H1 (cell line): ENCODE results near the gene PRR19. TPM values are rescaled to one million over a fixed set of nuclear protein-coding genes. Genes with fewer than 3 reads are reported as not detected.

ENCODE experiments used
- CTBP2 ChIP-seq: IDR thresholded peaks from 2 replicates; pipeline ENCODE4 v1.7.0; 2011; ENCODE audit warnings: borderline replicate concordance, mild to moderate bottlenecking, moderate library complexity, mixed read lengths, low read length; ENCODE audit not compliant: insufficient read depth, insufficient read length
- E2F6 ChIP-seq: IDR thresholded peaks from 2 replicates; pipeline ENCODE4 v1.6.1; 2012; ENCODE audit warnings: inconsistent platforms
- KDM5A ChIP-seq: fragments of 200-600 bp; IDR thresholded peaks from 2 replicates; pipeline ENCODE4 v1.7.1; 2012; ENCODE audit warnings: mild to moderate bottlenecking, low read length, inconsistent platforms, mixed read lengths
- POU5F1 ChIP-seq: IDR thresholded peaks from 2 replicates; pipeline ENCODE4 v1.6.1; 2011; ENCODE audit warnings: low read depth, mild to moderate bottlenecking, low read length, moderate library complexity
- SUZ12 ChIP-seq: fragments of 200-600 bp; sonication (generic); IDR thresholded peaks from 2 replicates; pipeline ENCODE4 v1.6.1; 2012; ENCODE audit warnings: mild to moderate bottlenecking, inconsistent platforms, low read length, moderate library complexity, mixed read lengths
- USF2 ChIP-seq: IDR thresholded peaks from 2 replicates; pipeline ENCODE4 v1.6.1; 2011; ENCODE audit warnings: low read length, improper control_type of control experiment
- YY1 ChIP-seq: IDR thresholded peaks from 2 replicates; pipeline ENCODE4 v1.6.1; 2011; ENCODE audit warnings: low read depth, mild to moderate bottlenecking, low read length
- polyA plus RNA-seq, 7 experiments: library from polyadenylated mRNA; depleted of rRNA in 3 of 7; stranded (reverse) in 5 of 7; unstranded in 2 of 7; fragments of >200 nt in 5 of 7; fragments of 200-250 nt in 2 of 7; gene quantifications; 1 replicate in 5 of 7; 2 replicates in 1 of 7; 4 replicates in 1 of 7; pipeline versions ENCODE4 v1.2.1 to v1.2.3, GENCODE V29; 2011 to 2013; ENCODE audit warnings: missing spikeins in 2 of 7, mixed read lengths in 2 of 7
- total RNA-seq: library from RNA; stranded (reverse); fragmentation: NEBNext Ultra II Directional; extraction: Animal tissue kit (Norgen Biotek cat#: 25700); gene quantifications from 2 replicates; pipeline ENCODE4 v1.2.1, GENCODE V29; 2021

Gene PRR19
- total and polyA plus RNA-seq, 2 of the 8 experiments (the other 6 are each of a cell fraction or from before 2014, with no cell fraction given), result 7.2 to 7.5 TPM

GRCh38 chr19:42344336-42344893 is 42.5 kb downstream of the PRR19 start (continued):
- TF ChIP-seq YY1 (no peak), SUZ12 (no peak), KDM5A (no peak), USF2 (no peak), E2F6 (no peak), POU5F1 (no peak), CTBP2 (no peak)
- TF ChIP-seq, all 59 proteins: peak for 0
